Endothelial cell of umbilical vein (primary cell): ENCODE results near the gene UPF3A.

Source experiments
- JUN ChIP-seq: IDR thresholded peaks from 2 replicates; pipeline ENCODE4 v1.6.1; 2011; ENCODE audit warnings: borderline replicate concordance, low read depth; ENCODE audit not compliant: insufficient read length, insufficient read depth
- POLR2A ChIP-seq: IDR thresholded peaks from 2 replicates; pipeline ENCODE4 v1.6.1; 2012; ENCODE audit warnings: low read depth, mild to moderate bottlenecking, control low read depth, low read length
- POLR2AphosphoS5 ChIP-seq: IDR thresholded peaks from 2 replicates; pipeline ENCODE4 v1.6.1; 2012; ENCODE audit warnings: low read depth, mild to moderate bottlenecking, control low read depth, low read length, moderate library complexity; ENCODE audit not compliant: insufficient read depth
- TF ChIP-seq, protein P1 (sequence below), 2 donors: IDR thresholded peaks; 1 replicate in 1 of 2; 2 replicates in 1 of 2; pipeline ENCODE4 v1.5.1; 2011; ENCODE audit warnings: low read length in 2 of 2, mild to moderate bottlenecking in 2 of 2, moderate library complexity in 2 of 2, control low read depth in 1 of 2, inconsistent platforms in 1 of 2, low read depth in 1 of 2; ENCODE audit not compliant: insufficient read depth in 1 of 2; ENCODE audit errors: extremely low read depth in 1 of 2

DNA sequence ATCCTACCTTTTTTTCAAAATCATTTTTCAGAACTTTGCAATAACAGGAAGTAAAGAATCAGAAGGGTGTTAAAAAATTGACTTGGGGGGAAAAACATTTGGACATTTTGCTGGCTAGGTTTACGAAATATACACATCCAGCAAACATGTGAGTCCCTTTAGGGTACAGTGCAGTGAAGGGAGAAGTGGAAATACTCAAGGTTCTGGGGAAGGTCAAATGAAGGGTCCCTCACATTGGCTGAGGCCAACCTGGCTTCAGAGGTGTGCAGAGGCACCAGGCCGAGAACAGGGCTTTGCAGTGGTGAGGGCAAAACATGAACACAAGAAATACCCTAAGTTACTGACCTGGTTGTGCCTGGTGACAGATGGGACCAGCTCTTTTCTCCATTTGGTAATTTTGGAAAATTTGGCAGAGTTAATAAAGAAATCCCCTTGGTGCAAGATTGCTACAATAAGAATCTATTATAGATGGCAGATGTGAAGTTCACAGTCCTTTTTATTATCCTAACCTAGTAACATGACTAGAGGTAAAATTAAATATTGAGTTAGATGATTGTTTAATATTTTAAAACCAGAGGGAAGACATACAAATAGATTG is 1.5 kb upstream of the UPF3A start:
- TF ChIP-seq, protein P1, sequence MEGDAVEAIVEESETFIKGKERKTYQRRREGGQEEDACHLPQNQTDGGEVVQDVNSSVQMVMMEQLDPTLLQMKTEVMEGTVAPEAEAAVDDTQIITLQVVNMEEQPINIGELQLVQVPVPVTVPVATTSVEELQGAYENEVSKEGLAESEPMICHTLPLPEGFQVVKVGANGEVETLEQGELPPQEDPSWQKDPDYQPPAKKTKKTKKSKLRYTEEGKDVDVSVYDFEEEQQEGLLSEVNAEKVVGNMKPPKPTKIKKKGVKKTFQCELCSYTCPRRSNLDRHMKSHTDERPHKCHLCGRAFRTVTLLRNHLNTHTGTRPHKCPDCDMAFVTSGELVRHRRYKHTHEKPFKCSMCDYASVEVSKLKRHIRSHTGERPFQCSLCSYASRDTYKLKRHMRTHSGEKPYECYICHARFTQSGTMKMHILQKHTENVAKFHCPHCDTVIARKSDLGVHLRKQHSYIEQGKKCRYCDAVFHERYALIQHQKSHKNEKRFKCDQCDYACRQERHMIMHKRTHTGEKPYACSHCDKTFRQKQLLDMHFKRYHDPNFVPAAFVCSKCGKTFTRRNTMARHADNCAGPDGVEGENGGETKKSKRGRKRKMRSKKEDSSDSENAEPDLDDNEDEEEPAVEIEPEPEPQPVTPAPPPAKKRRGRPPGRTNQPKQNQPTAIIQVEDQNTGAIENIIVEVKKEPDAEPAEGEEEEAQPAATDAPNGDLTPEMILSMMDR (IDR thresholded peaks at IDR 0.05; ENCODE audit: extremely low read depth in 1 of 2, insufficient read depth in 1 of 2, low read depth in 1 of 2, low read length in 2 of 2) = no peak
- TF ChIP-seq POLR2A (no peak), POLR2AphosphoS5 (no peak), JUN (no peak)
